ENCODE measurements around the gene PDZD11. TPM values are rescaled to one million over a fixed set of nuclear protein-coding genes. Genes with fewer than 3 reads are reported as not detected.
A peak's percentile ranks its signal among the peaks of the same experiment; 100 is the strongest.
"Not testable (repeated sequence)": the region's sequence is repeated elsewhere in the genome, so short reads cannot be mapped to it uniquely, and the experiment has no call there.

PDZD11 gene
- total RNA-seq, 2 donors from 2014 or later, result 44.8 to 45.9 TPM

DNA sequence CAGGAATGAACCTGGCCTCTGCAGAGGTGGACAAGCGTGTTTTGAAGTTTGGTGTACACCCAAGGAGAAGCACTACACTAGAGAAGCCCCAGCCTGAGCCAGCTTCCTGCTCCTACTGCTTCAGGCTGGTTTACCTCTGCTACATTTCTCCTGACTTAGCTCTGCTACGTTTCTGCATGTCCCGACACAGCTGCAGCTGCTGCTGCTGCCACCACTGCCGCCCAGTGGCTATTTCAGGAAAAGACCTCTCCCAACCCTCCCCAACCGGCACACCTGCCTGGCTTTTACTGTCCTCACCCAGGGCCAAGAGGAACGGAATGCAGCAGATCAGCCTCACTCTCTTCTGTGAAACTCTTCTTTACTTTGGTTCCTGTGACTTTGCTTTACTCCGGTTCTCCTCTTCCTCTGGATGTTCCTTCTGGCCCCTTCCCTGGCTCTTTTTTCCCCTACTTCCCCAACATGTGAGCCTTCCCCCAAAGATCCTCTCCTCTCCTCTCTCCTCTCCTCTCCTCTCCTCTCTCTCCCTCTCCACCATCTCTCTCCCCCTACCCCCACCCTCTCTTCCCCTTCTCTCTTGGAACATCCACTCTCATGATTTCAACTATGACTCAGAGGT lies 26.7 kb downstream of the PDZD11 start:
- intact Hi-C loops (cut with DNase I, micrococcal nuclease), result no loop called here
- peak; percentile 97 for ATAC-seq

DNA sequence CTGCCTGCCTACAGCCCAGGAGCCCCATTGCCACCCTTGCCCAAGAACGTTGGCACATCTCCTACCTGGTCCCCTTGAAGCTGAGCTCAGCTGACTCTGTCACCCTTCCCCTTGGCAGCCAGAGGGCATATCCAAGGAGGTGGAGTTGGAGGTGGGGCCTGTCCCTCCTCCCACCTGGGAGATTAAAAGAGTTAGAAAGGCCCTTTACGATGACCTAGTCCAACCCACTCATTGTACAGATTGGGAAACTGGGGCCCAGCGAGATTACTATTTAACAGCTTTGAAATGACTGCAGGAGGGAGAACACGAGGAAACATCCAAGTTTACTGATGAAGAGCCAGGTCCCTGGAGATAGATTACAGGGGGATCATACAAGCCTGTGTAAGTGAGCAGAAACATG lies 29.6 kb downstream of the PDZD11 start, which contains the start of gene P2RY4:
P2RY4 (minus strand) TSS at position 101 of the 400 bp plus-strand sequence. CDS start 580 bp downstream, outside the sequence.
- intact Hi-C loops (cut with DNase I, micrococcal nuclease), result no loop called here
- DNase-seq (no peak), ATAC-seq (no peak)

More for the DNA sequence above, 26.7 kb downstream of the PDZD11 start:
- DNase-seq, result peak; percentile 37 to 58

DNA sequence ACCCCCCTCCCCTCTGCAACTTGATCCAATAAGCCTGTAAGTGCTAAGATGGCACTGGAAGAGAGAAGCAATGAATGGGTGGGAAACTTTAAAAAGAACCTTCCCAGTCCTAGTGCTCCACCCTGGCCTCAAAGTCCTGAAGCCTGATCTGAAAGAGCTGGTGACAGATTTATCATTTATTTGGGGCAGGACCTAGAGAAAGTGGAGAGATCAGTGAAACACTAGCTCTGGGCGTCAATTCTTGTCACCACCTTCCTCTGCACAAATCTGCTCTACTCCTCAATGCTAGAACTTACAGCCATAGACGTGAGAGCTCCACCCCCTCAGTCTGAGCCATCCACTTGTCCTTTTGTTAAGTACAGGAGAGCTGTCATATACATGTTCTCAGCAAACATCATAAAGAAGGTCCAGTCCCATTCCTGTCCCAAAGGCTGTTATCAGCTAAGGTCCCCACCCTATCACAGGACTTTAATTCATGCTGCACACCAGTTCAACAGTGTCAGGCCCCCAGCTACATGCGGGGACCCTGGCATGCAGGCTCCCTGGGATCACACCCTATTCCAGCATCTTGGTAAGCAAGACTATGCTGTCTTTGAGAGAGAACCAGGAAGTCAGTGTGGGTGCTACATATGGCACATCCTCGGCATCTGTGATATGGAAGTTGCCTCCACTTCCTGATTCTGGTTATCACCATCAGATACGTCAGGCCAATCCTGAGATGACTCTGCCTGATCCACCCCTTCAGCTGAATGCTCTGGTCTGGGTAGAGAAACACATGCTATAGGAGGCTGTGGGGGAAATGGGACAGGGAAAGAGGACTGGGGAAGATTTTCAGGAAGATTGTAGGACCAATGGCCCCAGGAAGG lies 32.1 kb downstream of the PDZD11 start:
- intact Hi-C loops (cut with DNase I, micrococcal nuclease), result no loop called here
- ATAC-seq (peak; percentile 82), DNase-seq (no peak)

DNA sequence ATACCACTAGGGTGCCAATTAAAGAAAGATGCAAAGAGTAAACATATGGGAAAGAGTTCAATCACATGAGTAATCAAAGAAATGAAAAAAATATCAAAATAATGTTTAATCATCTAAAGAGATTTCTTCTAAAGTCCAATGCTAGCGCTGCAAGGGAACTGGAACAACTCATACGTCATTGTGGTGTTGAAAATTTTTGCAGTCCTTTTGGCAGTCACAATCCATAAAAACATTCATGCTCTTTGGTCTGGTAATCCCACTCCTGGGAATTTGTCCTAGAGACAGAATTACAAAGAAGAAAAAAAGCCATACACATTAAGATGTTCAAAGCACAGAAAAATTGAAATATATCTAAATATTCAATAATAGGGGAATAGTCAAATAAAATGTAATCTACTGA lies 34.3 kb downstream of the PDZD11 start:
- DNase-seq, result no peak
- ATAC-seq, result no peak
- intact Hi-C loops (cut with DNase I, micrococcal nuclease), result no loop called here

DNA sequence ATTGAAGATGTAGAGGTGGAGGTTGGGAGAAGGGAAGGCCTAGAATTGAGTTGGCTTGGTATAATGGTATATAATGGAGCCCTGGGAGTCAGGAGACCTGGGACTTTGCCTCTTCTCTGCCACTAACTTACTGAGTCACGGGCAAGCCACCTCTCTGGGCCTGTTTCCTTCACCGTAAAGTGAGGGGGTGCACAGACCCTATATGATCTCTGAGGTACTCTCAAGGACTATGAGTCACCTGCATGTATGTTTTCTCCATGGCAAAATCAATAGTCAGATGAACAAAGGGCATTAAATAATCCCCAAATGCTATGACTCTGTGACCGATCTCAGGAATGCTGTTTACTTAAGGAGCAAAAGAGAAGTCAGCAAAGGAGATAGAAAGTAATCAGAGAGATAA lies 34.8 kb downstream of the PDZD11 start:
- no peak for DNase-seq
- intact Hi-C loops (cut with DNase I, micrococcal nuclease), result no loop called here
- no peak for ATAC-seq

DNA sequence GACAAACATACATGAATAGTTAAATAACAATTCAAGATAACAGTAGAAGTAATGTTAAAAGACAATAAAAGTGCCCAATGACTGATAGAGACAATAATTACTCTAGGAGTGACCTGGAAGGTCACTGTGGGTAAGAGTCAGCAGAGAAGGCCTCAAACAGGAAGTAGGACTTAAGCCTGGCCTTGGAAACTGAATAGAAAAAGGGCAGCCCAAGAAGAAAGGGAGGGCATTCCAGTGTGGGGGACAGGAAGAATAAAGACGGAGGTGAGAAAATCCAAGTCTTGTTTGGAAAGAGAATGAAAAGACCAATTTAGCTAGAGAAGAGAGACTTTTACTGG lies 35.7 kb downstream of the PDZD11 start:
- DNase-seq (no peak), ATAC-seq (no peak)
- intact Hi-C loops (cut with DNase I, micrococcal nuclease), result no loop called here

DNA sequence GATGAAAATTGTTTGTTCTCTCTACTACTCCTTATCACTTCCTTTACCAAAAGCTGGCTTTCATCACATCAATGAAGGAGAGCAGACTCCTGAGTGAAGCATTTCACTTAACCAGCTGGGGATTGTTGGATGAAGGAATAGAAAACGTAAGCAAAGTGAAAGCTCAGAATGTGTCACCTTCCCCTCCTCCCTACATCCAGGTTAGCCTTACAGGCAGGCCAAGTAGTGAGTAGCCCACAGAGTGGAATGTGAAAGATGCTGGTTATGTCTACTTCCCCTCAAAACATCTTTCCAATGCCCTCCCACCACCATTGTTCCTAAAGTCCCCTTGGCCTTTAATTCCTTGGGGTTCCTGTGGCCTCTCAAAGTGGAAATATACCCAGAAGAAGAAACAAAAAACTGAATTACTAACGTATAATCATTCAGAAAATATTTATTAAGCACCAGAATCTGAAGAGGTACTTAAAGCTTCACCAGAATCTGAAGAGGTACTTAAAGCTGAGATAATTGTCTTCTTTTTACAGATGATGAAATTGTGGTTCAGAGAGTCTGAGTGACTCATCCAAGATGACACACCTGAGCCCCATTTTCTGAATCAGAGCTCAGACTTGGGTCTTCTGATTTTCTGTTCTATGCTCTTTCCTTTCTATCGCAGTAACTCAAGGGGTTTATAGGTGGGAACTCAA lies 36.2 kb downstream of the PDZD11 start:
- DNase-seq (no peak), ATAC-seq (no peak)
- intact Hi-C loops (cut with DNase I, micrococcal nuclease), result no loop called here

DNA sequence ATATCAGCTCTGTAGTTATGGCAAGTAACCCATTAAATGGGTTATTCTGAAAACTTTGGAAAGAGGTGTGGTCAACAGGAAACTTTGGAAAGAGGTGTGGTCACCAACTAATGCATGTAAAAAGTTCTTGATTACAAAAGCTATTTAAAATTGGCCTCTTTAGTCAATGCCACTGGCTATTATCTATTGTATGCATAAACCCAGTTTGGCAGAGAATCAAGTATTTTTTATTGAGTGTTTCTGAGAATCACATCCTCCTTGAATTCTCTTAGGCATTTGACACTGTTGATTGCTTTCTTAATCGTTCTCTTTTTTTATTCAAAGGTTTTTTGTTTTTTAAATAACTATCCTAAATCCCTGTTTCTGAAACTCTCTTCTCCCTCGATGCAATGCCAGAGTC lies 37.2 kb downstream of the PDZD11 start:
- no peak for DNase-seq
- intact Hi-C loops (cut with DNase I, micrococcal nuclease), result no loop called here
- ATAC-seq, result no peak

DNA sequence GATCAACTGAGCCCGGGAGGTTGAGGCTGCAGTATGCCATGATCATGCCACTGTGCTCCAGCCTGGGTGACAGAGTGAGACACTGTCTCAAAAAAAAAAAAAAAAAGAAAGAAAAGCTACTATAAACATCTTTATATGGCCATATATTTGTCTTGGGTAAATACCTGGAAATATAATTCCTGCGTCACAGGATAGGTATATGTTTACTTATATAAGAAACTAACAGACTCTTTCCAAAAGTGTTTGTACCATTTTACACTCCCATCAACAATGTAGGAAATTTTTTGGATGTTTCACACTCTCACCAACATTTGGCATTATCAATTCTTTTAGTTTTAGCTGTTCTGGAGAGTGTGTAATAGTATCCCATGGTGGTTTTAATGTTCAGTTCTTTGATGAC lies 42.5 kb downstream of the PDZD11 start:
- no peak for DNase-seq
- peak; percentile 32 for ATAC-seq
- intact Hi-C loops (cut with DNase I, micrococcal nuclease), result no loop called here

DNA sequence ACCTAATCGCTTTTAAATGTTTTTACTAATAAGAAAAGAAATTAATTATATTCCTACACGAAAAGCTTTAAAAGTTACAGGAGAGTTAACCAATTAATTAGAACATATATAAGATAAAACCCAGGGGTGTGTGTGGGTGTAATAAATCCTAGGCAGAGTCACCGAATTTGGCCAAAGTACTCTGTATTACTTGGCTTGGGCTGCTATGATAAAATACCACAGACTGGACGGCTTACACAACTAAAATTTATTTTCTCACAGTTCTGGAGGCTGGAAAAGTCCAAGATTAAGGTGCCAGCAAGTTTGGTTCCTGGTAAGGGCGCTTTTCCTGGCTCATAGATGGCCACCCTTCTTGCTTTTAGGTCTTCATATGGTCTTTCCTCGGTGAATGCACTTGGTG lies 44.8 kb downstream of the PDZD11 start:
- DNase-seq, result no peak
- ATAC-seq, result no peak
- intact Hi-C loops (cut with DNase I, micrococcal nuclease), result no loop called here

DNA sequence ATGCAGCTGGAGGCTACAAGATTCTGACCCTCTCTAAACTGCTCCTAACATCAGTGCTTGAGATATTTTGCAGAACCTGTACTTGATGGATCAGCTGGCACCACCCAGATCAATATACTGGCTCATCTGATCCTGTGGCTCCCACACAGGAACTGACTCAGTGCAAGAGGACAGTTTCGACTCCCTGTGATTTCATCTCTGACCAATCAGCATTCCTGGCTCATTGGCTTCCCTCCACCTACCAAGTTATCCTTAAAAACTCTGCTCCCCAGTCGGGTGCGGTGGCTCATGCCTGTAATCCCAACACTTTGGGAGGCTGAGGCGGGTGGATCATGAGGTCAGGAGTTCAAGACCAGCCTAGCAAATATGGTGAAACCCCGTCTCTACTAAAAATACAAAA lies 46.1 kb downstream of the PDZD11 start:
- ATAC-seq; intact Hi-C loops (cut with DNase I, micrococcal nuclease); DNase-seq: not testable (repeated sequence)

DNA sequence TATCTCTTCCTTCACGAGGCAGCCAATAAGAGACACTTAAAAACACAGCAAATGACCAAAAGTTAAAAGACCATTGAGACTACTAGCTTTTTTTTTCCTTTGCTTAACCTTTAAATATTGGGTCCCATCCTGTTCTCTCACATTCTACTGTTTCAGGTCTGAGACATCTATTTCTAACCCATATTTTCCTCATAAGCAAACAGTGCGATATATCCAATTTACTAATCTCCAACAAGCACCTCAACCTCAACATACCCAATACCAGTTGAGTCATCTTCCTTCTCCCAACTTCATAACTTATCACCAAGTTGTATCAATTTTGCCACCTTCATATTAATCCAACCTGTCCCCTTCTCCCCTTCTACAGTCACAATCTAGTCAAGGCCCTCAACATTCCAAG lies 48.2 kb downstream of the PDZD11 start:
- ATAC-seq (no peak), DNase-seq (no peak)
- intact Hi-C loops (cut with DNase I, micrococcal nuclease), result no loop called here

DNA sequence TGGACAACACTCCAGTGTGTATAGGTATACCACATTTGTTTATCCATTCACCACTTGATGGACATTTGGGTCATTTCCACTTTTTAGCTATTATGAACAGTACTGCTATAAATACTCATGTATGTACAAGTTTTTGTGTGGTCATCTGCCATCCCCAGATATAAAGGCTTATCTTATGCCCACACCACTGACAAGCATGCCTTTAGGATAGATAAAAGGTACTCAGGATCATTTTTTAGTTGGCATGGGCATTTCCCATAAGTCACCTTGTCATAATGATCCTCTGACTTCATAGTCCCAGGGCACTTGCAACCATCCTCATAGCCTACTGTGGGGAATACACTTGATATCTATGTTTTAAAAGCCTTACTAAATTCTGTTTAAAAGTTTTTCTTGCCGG lies 49.0 kb downstream of the PDZD11 start:
- no peak for DNase-seq
- intact Hi-C loops (cut with DNase I, micrococcal nuclease), result no loop called here
- no peak for ATAC-seq

Other genes with a start within 250 kb of the PDZD11 start
- not detected for gene AWAT2, start 240.0 kb downstream of the PDZD11 start, total RNA-seq
- gene OTUD6A, start 227.5 kb downstream of the PDZD11 start, total RNA-seq, result not detected
- 10 to 100 TPM; 64.0 to 85.0 TPM for gene IGBP1, start 156.5 kb downstream of the PDZD11 start, total RNA-seq
- not detected for gene DGAT2L6, start 112.4 kb downstream of the PDZD11 start, total RNA-seq
- not detected for gene AWAT1, start 55.3 kb downstream of the PDZD11 start, total RNA-seq
- 1 to 10 TPM; 1.9 to 2.3 TPM for gene P2RY4, start 29.7 kb downstream of the PDZD11 start, total RNA-seq
- gene ARR3, start 21.6 kb downstream of the PDZD11 start, total RNA-seq, result 1 to 10 TPM in 1 of 2 donors, under 1 TPM in 1; 0.64 to 1.2 TPM
- gene RAB41, start 7.8 kb downstream of the PDZD11 start, total RNA-seq, result under 1 TPM in 1 of 2 donors, not detected in 1; 0.34 TPM
- gene KIF4A, start 177 bp upstream of the PDZD11 start, total RNA-seq, result 1 to 10 TPM; 2.2 to 6.7 TPM
- gene GDPD2, start 133.4 kb upstream of the PDZD11 start, total RNA-seq, result 10 to 100 TPM; 23.3 to 23.5 TPM
- gene DLG3, start 154.9 kb upstream of the PDZD11 start, total RNA-seq, result 10 to 100 TPM; 69.6 to 88.9 TPM

Data from left colon (tissue), 2 donors.